NCI-H748 (cell line): ENCODE results near the gene NR1D2.
"Not testable (repeated sequence)": the region's sequence is repeated elsewhere in the genome, so short reads cannot be mapped to it uniquely, and the experiment has no call there.

Experiments
- DNase-seq: peaks from one replicate; lab custom pipeline; 2025; ENCODE audit not compliant: unreplicated experiment; lab: John Stamatoyannopoulos, UW

The NR1D2 gene

DNA sequence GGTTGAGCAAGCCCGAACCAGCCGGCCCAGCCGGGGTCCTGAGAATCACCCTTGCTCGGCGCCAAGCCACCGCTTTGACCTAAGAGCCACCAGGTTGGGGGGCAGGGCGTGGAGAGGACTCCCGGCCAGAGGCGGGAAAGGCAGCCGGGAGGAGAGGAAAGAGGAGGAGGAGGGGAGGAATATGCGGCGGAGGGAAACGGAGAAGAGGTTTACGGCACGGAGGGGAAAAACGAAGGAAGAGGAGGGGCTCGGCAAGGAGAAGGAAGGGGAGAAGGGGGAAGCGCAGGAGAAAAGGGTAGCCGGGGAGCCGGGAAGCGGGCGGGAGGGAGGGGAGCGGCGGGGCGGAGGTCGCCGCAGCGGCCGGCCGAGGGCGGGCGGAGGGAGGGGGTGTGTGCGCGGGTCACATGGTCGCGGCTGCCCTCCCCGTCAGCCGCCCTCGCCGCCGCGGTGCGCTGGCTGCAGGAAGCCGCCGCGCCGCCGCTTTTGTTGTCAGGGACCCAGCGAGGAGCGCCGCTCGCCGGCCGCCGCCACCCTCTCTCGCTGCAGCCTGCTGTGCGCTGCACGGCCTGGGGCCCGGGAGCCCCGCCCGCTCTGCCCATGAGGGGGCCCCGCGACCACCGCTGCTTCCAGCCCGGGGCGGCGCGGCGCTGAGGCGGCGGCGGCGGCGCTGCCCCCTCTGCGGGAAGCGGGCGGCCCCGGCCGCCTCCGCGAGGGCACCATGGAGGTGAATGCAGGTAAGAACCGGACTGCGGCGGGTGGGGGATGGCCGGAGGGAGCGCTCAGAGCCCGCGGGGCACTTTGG lies at the start of gene NR1D2:
NR1D2 (plus strand) TSS at position 426 of the 802 bp plus-strand sequence; CDS start at position 719, 293 bp downstream.
- DNase-seq: peak; percentile 85

DNA sequence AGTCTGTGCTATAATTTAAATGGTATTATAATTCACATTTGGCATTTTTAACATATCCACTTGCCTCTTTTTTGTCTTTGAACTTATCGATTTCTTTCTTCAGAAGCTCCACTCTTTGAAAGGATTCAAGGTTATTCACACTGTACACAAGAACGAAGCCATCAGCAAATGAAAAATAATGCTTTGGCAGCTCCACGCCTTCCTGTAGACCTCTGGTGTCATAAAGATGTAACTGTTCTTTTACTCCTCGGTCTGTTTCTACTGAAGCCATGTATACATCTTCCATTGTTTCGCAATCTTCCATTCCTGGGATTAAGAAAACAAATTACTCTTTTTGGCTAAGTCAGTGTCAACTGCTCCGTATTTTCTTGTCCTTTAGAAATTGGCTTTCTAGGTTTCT lies 44.3 kb upstream of the NR1D2 start:
- no peak for DNase-seq

GRCh38 chr3:23904545-23904944 lies 40.5 kb upstream of the NR1D2 start:
- no peak for DNase-seq

DNA sequence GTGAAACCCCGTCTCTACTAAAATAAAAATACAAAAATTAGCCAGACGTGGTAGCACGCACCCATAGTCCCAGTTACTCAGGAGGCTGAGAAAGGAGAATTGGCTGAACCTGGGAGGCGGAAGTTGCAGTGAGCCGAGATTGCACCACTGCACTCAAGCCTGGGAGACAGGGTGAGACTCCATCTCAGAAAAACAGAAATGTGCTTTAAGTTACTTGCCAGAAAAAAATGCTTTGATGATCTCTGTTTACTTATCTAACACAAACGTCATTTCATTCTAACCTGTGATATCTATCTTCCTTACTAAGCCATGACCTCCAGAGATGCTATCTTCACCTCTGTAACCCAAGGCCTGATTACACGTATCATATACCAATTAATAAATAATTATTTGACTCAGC lies 35.7 kb upstream of the NR1D2 start:
- no peak for DNase-seq

DNA sequence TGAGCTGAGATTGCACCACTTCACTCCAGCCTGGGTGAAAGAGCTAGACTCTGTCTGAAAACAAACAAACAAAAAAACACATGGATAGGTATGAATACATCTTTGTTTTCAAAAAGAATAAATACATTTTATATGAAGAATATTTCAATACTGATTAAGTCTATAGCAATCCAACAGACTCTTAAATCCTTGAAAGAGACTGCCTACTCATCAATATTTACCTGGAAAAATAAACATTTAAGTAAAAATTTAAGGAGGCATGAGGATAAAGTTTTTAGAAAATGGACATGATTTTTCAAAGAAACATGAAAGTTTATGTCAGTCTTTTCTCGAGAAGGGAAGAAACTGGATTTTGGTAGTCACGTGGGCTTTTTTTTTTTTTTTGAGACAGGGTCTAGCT lies 33.7 kb upstream of the NR1D2 start:
- DNase-seq: no peak

DNA sequence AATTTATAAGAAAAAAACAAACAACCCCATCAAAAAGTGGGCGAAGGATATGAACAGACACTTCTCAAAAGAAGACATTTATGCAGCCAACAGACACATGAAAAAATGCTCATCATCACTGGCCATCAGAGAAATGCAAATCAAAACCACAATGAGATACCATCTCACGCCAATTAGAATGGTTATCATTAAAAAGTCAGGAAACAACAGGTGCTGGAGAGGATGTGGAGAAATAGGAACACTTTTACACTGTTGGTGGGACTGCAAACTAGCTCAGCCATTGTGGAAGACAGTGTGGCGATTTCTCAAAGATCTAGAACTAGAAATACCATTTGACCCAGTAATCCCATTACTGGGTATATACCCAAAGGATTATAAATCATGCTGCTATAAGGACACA lies 32.8 kb upstream of the NR1D2 start:
- not testable (repeated sequence) for DNase-seq

DNA sequence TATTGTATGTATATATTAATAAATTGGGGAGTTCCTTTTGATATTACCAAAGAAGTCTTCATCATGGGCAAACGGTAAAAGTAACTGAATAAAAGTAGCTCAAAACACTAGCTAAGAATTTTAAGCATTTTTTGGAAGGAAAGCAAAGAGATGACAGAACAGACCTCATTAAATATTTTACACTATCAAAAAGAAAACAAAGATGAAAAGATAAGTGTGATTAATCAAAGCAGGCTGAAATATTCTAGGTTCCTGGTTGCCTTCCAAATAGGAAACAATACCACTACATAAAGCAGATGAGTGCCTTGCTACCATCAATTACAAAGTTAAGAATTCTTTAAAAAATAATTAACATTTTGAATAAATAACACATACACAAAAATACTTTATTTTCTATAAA lies 31.9 kb upstream of the NR1D2 start:
- no peak for DNase-seq

- no peak for DNase-seq
Measured at GRCh38 chr3:23913873-23914743, 31.0 kb upstream of the NR1D2 start.

GRCh38 chr3:23915537-23916108 lies 29.5 kb upstream of the NR1D2 start:
- peak; percentile 28 for DNase-seq

GRCh38 chr3:23916152-23916885 lies 28.8 kb upstream of the NR1D2 start:
- DNase-seq: no peak

DNA sequence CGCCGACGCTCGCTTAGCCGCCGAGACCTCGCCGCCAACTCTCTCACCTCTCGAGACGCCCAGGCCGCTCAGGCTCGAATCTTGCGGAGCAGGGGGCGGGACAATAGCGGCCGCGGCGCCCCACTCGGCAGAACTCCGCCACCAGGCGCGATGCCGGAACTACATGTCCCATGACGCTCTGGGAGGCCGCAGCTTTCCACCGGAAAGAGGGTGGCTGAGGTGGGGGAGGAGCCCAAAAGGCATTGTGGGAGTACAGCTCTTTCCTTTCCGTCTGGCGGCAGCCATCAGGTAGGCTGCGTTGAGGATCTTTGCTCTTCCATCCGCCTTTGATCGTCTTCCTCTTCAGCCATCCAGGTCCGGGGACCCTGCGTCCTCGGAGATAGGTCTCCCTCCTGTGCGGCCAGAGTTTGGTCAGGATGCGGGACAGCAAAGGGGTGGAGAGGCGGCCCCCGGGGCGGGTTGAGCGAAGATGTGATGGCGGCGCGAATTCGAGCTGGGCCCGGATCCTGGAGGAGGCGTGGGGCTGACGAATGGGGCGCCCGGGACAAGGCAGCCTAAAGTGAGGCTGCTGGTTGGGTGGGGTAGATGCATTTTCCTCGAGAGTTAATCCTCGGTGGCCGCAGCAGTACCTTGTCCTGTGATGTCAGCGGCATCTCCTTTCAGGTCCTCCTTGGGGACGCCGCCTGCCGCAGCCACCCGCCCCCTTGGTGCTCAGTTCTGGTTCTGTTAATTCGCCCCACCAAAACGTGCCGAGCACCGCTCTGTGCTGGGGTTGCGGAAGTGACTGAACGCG lies 28.0 kb upstream of the NR1D2 start, which contains the start of the genes NKIRAS1 and RPL15:
NKIRAS1 (minus strand) TSS at position 105 of the 793 bp plus-strand sequence. CDS start 6,086 bp downstream, outside the sequence.
RPL15 (plus strand) TSS at position 247 of the 793 bp plus-strand sequence. CDS start 728 bp downstream, outside the sequence.
- peak; percentile 95 for DNase-seq

DNA sequence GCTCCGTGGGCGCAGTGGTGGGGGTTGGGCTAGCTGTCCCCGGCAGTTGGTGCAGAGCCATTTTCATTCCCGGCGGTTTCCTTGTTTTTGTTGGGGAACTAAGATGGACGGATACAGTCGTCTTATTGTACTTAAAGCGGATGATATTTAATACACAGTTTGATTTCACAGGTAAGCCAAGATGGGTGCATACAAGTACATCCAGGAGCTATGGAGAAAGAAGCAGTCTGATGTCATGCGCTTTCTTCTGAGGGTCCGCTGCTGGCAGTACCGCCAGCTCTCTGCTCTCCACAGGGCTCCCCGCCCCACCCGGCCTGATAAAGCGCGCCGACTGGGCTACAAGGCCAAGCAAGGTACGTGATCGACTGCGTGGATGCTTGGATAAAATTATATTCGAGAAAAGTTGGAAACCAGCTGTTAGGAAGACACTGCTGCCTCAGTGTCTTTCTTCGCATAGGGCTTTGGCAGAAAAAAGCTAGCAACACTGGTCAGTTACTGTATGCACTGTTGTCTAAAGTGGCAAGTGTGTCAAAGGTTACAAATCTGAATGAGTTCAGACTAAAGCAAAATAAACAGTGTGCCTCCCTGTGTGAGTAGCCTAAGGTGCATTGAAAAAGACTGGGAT lies 27.3 kb upstream of the NR1D2 start:
- peak; percentile 58 for DNase-seq

GRCh38 chr3:23918331-23918730 lies 26.8 kb upstream of the NR1D2 start:
- DNase-seq: not testable (repeated sequence)

GRCh38 chr3:23919628-23920027 lies 25.5 kb upstream of the NR1D2 start:
- no peak for DNase-seq

- no peak for DNase-seq
Measured at GRCh38 chr3:23920151-23920655, 24.9 kb upstream of the NR1D2 start.

GRCh38 chr3:23921052-23921511 lies 24.0 kb upstream of the NR1D2 start:
- no peak for DNase-seq

GRCh38 chr3:23923786-23924185 lies 21.3 kb upstream of the NR1D2 start:
- DNase-seq: no peak

GRCh38 chr3:23926246-23926645 lies 18.8 kb upstream of the NR1D2 start:
- no peak for DNase-seq

DNA sequence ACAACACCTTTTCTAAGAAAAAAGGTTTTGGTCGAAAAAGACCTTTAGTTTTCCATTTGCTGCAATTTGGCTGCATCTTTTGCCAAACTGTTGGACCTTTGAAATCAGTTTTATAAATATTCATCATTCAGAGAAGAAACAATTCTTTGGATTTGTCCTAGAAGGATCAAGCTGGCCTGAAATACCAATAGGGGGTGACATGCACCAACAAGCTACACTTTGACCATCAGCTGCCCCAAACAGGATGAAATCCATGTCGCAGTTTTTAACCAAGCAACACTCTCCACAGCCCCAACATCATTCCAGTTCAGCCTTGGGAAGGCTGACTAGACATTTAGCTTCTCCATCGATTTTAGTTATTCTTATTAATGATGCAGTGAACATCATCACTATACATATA lies 18.4 kb upstream of the NR1D2 start:
- DNase-seq: no peak
